ENCODE measurements around the gene KLHL36. TPM values are rescaled to one million over a fixed set of nuclear protein-coding genes. Genes with fewer than 3 reads are reported as not detected.

The KLHL36 gene
- total and polyA plus RNA-seq, 9 of the 15 experiments (the other 6 are each of a cell fraction or from before 2014, with no cell fraction given), result 2.1 to 51.2 (median 18.5) TPM

DNA sequence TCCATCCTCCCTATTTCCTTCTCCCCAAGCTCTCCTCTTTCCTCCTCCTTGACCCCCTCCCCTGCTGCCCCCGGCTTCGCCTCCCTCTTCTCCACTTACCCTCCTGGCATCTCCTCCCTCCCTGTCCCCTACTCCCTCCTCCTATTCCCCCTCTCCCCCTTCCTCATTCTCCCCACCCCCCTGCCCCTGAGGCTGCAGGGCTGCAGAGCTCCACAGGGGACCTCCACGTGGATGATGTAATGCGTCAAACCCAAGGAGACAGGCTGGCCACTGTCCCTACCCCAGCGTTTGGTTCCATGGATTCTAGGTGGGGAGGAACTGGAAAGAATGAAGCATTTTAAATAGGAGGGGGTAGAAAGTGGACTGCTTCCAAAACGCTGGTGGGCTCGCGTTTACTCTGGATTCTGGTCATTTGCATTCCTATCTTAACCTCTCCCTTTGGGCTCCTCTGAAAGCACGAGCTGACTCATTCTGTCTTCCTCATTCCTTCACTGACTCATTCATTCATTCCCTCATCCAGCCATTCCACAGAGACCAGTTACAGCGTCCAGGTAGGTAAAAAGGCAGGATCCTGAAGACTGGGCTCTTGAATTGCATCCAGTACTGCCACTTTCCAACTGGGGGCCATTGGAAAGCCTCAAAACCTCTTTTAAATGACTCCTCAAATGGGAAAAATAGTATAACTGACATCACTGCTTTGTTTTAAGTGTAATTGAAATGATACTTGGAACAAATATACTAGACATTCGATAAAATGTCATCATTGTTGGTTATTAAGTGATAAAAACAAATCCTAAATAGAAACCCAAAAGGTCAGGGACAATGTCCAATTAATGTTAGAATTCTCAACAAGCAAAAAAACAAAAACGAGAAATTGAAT, 29.5 kb upstream of the KLHL36 start:
- 14% methylated on average over 9 of the region's 12 CpGs for WGBS (ENCODE audit: insufficient coverage, low coverage, missing lambda C conversion rate)
- ATAC-seq, result peak; percentile 75
- POLR2A ChIA-PET, result interaction anchor here (0.6 to 1.3 kb wide), 3 partner anchors 17 to 107 kb away, joined by 3 to 4 read pairs (median 3); no protein-coding TSS in a partner anchor
- Histone ChIP-seq H3K4me1 (replicated peaks in 1 of 2; ENCODE audit: control insufficient read depth in 2 of 2, insufficient read depth in 2 of 2, low read length in 2 of 2) (peaks cover 19 to 31% of the 10 kb centered on the region in 2 experiments; a peak in 4 of 5 replicates), H3K9me3 (replicated peaks; ENCODE audit: control insufficient read depth, insufficient read depth, low read depth, low read length) (no peaks in the 10 kb centered on the region), H3K9me1 (ENCODE audit: control insufficient read depth, insufficient read depth, low read length) (no peaks in the 10 kb centered on the region), H3K27me3 (ENCODE audit: control insufficient read depth in 2 of 2, insufficient read depth in 2 of 2, low read length in 2 of 2) (no peaks in the 10 kb centered on the region), H4K20me1 (replicated peaks; ENCODE audit: control insufficient read depth, insufficient read depth, low read length) (no peaks in the 10 kb centered on the region; the same call in none of the 2 replicates), H3K36me3 (ENCODE audit: control insufficient read depth, insufficient read depth, low read length) (peaks cover 22% of the 10 kb centered on the region; the same call in 1 of the 3 replicates), H3K4me2 (ENCODE audit: insufficient read depth, low read length) (peak overlapping the region; percentile 81), H3K9ac (ENCODE audit: insufficient read depth in 1 of 2, low read depth in 2 of 2, low read length in 2 of 2) (peak overlapping the region; percentile 22 to 61; a peak in 3 of 4 replicates), H3K79me2 (ENCODE audit: control insufficient read depth, insufficient read depth, low read length) (peaks cover 28% of the 10 kb centered on the region), H3K27ac (ENCODE audit: extremely low read depth, low read depth, low read length) (peak overlapping the region; percentile 68), H2AFZ (ENCODE audit: low read depth, low read length) (peak overlapping the region; percentile 94), H3K4me3 (peak overlapping the region; percentile 57)
- in situ Hi-C loops (cut with MboI), result no loop called here
- intact Hi-C loops (cut with micrococcal nuclease), result loop anchor here (1.0 to 5.0 kb wide), 3 partner anchors 24 to 108 kb away; no protein-coding TSS in a partner anchor
- DNase-seq (ENCODE audit: extremely low read depth in 1 of 4, low spot score in 3 of 4), result peak; percentile 74 to 81 (median 78)
- CTCF ChIA-PET (ENCODE audit: low intra/inter-chr PET ratio), result interaction anchor here (0.6 to 6.3 kb wide), 2 partner anchors 98 to 107 kb away, joined by 3 to 120 read pairs; no protein-coding TSS in a partner anchor
- BruUV-seq (replicated peaks), result no TSS peak
- FAIRE-seq, result peak; percentile 29
- TF ChIP-seq, protein P1, sequence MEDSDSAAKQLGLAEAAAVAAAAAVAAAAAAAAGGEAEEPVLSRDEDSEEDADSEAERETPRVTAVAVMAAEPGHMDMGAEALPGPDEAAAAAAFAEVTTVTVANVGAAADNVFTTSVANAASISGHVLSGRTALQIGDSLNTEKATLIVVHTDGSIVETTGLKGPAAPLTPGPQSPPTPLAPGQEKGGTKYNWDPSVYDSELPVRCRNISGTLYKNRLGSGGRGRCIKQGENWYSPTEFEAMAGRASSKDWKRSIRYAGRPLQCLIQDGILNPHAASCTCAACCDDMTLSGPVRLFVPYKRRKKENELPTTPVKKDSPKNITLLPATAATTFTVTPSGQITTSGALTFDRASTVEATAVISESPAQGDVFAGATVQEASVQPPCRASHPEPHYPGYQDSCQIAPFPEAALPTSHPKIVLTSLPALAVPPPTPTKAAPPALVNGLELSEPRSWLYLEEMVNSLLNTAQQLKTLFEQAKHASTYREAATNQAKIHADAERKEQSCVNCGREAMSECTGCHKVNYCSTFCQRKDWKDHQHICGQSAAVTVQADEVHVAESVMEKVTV (CRISPR knock-in tag; IDR thresholded peaks at IDR 0.05), result no peak
- TF ChIP-seq, protein P2, sequence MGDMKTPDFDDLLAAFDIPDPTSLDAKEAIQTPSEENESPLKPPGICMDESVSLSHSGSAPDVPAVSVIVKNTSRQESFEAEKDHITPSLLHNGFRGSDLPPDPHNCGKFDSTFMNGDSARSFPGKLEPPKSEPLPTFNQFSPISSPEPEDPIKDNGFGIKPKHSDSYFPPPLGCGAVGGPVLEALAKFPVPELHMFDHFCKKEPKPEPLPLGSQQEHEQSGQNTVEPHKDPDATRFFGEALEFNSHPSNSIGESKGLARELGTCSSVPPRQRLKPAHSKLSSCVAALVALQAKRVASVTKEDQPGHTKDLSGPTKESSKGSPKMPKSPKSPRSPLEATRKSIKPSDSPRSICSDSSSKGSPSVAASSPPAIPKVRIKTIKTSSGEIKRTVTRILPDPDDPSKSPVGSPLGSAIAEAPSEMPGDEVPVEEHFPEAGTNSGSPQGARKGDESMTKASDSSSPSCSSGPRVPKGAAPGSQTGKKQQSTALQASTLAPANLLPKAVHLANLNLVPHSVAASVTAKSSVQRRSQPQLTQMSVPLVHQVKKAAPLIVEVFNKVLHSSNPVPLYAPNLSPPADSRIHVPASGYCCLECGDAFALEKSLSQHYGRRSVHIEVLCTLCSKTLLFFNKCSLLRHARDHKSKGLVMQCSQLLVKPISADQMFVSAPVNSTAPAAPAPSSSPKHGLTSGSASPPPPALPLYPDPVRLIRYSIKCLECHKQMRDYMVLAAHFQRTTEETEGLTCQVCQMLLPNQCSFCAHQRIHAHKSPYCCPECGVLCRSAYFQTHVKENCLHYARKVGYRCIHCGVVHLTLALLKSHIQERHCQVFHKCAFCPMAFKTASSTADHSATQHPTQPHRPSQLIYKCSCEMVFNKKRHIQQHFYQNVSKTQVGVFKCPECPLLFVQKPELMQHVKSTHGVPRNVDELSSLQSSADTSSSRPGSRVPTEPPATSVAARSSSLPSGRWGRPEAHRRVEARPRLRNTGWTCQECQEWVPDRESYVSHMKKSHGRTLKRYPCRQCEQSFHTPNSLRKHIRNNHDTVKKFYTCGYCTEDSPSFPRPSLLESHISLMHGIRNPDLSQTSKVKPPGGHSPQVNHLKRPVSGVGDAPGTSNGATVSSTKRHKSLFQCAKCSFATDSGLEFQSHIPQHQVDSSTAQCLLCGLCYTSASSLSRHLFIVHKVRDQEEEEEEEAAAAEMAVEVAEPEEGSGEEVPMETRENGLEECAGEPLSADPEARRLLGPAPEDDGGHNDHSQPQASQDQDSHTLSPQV (IDR thresholded peaks at IDR 0.05), result 0 out of 2 replicates have a peak, but pooled peaks have one; percentile 39
- no peak for TF ChIP-seq ZNF165 (CRISPR knock-in tag; IDR thresholded peaks at IDR 0.05; ENCODE audit: borderline replicate concordance)
- no peak for TF ChIP-seq BCL6 (CRISPR knock-in tag; IDR thresholded peaks at IDR 0.05)
- no peak for TF ChIP-seq ZZZ3 (IDR thresholded peaks at IDR 0.05)
- TF ChIP-seq SMARCE1 (IDR thresholded peaks at IDR 0.05), result peak; percentile 81
- TF ChIP-seq SETDB1 (IDR thresholded peaks at IDR 0.05; ENCODE audit: low read length), result no peak
- TF ChIP-seq, protein P3, sequence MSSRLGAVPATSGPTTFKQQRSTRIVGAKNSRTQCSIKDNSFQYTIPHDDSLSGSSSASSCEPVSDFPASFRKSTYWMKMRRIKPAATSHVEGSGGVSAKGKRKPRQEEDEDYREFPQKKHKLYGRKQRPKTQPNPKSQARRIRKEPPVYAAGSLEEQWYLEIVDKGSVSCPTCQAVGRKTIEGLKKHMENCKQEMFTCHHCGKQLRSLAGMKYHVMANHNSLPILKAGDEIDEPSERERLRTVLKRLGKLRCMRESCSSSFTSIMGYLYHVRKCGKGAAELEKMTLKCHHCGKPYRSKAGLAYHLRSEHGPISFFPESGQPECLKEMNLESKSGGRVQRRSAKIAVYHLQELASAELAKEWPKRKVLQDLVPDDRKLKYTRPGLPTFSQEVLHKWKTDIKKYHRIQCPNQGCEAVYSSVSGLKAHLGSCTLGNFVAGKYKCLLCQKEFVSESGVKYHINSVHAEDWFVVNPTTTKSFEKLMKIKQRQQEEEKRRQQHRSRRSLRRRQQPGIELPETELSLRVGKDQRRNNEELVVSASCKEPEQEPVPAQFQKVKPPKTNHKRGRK (tag; IDR thresholded peaks at IDR 0.05), result no peak; the same call in 1 of the 2 replicates
- TF ChIP-seq ZNF584 (CRISPR knock-in tag; IDR thresholded peaks at IDR 0.05; ENCODE audit: low read depth), result 0 out of 2 replicates have a peak, but pooled peaks have one; percentile 20
